HL-60 (cell line): ENCODE measurements around the gene SH3RF3.

Experiments used
- DNase-seq, 2 experiments: peaks; one replicate each; pipeline ENCODE4 v3.0.0-alpha.2; 2010 to 2020; ENCODE audit warnings: low read depth in 1 of 2, low spot score in 1 of 2
- H3K27ac ChIP-seq: fragments of 250-450 bp; sonication (Bioruptor Pico); replicated peaks from 2 replicates; pipeline ENCODE4 v1.5.1; 2020; ENCODE audit warnings: mild to moderate bottlenecking, moderate library complexity
- H3K27me3 ChIP-seq: fragments of 250-450 bp; sonication (Bioruptor Pico); 2 replicates; pipeline ENCODE4 v1.5.1; 2021; ENCODE audit warnings: mild to moderate bottlenecking, moderate library complexity; ENCODE audit not compliant: insufficient read depth, poor library complexity, severe bottlenecking
- H3K4me3 ChIP-seq: replicated peaks from 2 replicates; pipeline ENCODE4 v1.5.1; 2011; ENCODE audit warnings: mild to moderate bottlenecking, control low read depth, low read length; ENCODE audit not compliant: insufficient read depth
- GABPA ChIP-seq: IDR thresholded peaks from 2 replicates; pipeline ENCODE4 v1.6.1; 2012; ENCODE audit warnings: low read depth
- POLR2AphosphoS5 ChIP-seq: IDR thresholded peaks from 2 replicates; pipeline ENCODE4 v1.6.1; 2012; ENCODE audit warnings: low read depth
- REST ChIP-seq: IDR thresholded peaks from 2 replicates; pipeline ENCODE4 v1.6.1; 2012; ENCODE audit warnings: low read depth; ENCODE audit not compliant: insufficient replicate concordance
- SPI1 ChIP-seq: IDR thresholded peaks from 2 replicates; pipeline ENCODE4 v1.6.1; 2012; ENCODE audit warnings: low read depth, mild to moderate bottlenecking, borderline replicate concordance
- TF ChIP-seq, protein P1 (sequence below): IDR thresholded peaks from one replicate; pipeline ENCODE4 v1.5.1; 2011; ENCODE audit warnings: low read length, control low read depth, inconsistent platforms; ENCODE audit not compliant: insufficient read depth

The SH3RF3 gene

GRCh38 chr2:109527079-109527478 is 398.1 kb downstream of the SH3RF3 start:
- TF ChIP-seq, protein P1, sequence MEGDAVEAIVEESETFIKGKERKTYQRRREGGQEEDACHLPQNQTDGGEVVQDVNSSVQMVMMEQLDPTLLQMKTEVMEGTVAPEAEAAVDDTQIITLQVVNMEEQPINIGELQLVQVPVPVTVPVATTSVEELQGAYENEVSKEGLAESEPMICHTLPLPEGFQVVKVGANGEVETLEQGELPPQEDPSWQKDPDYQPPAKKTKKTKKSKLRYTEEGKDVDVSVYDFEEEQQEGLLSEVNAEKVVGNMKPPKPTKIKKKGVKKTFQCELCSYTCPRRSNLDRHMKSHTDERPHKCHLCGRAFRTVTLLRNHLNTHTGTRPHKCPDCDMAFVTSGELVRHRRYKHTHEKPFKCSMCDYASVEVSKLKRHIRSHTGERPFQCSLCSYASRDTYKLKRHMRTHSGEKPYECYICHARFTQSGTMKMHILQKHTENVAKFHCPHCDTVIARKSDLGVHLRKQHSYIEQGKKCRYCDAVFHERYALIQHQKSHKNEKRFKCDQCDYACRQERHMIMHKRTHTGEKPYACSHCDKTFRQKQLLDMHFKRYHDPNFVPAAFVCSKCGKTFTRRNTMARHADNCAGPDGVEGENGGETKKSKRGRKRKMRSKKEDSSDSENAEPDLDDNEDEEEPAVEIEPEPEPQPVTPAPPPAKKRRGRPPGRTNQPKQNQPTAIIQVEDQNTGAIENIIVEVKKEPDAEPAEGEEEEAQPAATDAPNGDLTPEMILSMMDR: no peak
- no peak for TF ChIP-seq SPI1
- no peak for TF ChIP-seq POLR2AphosphoS5
- no peak for TF ChIP-seq GABPA
- no peak for TF ChIP-seq REST
- H3K4me3 ChIP-seq: no peak overlapping the region
- H3K27me3 ChIP-seq: peaks cover 2% of the 10 kb centered on the region
- no peak overlapping the region for H3K27ac ChIP-seq
- no peak for DNase-seq

DNA sequence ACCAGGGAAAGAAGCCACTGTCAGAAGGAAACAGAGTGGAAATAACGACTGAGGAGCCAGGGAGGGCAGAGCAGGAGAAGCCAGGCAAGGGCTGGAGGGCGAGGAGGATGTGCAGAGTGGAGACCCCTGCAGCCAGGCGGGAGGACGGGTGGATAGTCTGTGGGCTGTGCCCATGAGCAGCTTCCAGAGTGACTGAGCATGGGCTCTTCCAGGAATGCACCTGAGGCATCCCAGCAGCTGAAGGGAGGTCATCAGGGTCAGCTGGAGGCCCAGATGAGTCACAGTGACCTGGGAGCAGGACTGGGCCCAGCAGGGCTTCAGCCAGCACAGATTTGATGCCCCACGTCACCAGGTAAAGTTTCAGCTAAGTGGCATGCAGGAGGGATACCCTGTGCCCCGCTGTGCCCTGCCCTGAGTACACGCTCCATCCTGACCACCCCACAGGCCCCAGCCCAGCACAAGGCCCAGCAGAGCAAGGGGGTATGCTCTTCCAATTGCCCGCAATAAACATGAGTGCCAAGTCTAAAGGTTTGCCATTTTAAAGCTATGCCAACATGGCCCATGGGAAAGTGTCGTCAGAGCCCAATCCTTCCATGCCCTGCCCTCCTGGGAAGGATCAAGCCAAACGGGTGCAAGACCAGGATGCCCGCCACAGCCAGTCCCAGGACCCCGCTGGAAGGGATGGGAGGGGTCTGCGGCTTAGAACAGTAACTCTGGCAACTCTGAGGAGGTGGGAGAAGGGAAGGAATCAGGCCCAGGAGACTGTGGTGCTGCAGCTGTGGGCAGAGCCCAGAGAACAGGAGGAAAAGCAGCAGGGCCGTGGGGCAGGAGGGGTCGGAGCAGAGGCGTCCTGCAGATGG is 399.1 kb downstream of the SH3RF3 start:
- no peak for DNase-seq
- Histone ChIP-seq H3K4me3 (no peak overlapping the region), H3K27me3 (peaks cover 6% of the 10 kb centered on the region), H3K27ac (no peak overlapping the region)
- TF ChIP-seq, protein P1: no peak
- TF ChIP-seq REST: no peak
- no peak for TF ChIP-seq SPI1
- no peak for TF ChIP-seq GABPA
- TF ChIP-seq POLR2AphosphoS5: no peak

DNA sequence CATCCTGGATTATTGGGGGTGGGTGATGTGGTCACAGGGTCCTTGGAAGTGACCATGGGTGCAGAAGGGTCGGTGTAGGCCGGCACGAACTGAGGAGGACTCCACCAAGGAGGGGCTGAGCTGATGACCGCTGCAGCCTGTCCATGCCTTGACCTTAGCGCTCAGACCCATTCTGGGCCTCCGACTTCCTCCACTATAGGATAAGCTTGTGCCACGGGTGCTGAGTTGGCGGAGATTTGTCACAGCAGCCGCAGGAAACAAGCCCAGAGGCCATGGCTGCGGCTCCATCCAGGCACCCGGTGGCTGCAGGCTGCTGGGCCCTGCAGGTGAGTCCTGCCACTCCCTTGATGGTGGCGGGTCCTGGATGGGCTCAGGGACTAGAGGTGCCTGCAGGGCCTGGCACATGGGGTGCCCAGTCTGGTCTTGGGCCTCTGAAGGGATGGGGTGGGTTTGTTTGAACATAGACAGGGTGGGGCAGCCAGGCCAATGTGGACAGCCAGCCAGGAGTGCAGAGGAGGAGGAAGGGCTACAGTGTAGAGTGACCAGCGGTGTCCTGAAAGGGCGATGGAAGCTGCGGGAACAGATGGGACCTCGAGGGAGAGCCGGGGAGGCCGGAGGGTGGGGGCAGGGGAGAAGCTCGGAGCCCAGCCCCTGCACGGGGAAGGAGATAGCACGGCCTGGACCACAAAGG is 400.0 kb downstream of the SH3RF3 start:
- TF ChIP-seq, protein P1: no peak
- no peak for TF ChIP-seq POLR2AphosphoS5
- no peak for TF ChIP-seq SPI1
- no peak for TF ChIP-seq GABPA
- no peak for TF ChIP-seq REST
- DNase-seq: no peak
- Histone ChIP-seq H3K4me3 (no peak overlapping the region), H3K27me3 (peaks cover 6% of the 10 kb centered on the region), H3K27ac (no peak overlapping the region)
